Measurements from ENCODE around the gene PARN.

- TF ChIP-seq CTCF (IDR thresholded peaks at IDR 0.05 in 2 of 3, conservative IDR thresholded peaks at IDR 0.05 in 1 of 3; ENCODE audit: borderline replicate concordance in 1 of 3, insufficient read depth in 1 of 3, low read depth in 2 of 3, low read length in 2 of 3) (no peak), MAX (IDR thresholded peaks at IDR 0.05) (no peak), JUND (IDR thresholded peaks at IDR 0.05) (no peak), SP1 (IDR thresholded peaks at IDR 0.05; ENCODE audit: low read depth) (no peak), EZH2 (IDR thresholded peaks at IDR 0.05) (no peak), EGR1 (IDR thresholded peaks at IDR 0.05; ENCODE audit: low read depth) (no peak), TCF7L2 (IDR thresholded peaks at IDR 0.05; ENCODE audit: borderline replicate concordance, extremely low read depth, insufficient read depth, insufficient read length) (no peak), POLR2AphosphoS5 (IDR thresholded peaks at IDR 0.05; ENCODE audit: low read depth, low read length) (no peak), POLR2A (IDR thresholded peaks at IDR 0.05; ENCODE audit: borderline replicate concordance, extremely low read depth, insufficient read depth, insufficient read length) (no peak), SIN3A (IDR thresholded peaks at IDR 0.05; ENCODE audit: low read depth) (no peak), ELF1 (IDR thresholded peaks at IDR 0.05; ENCODE audit: borderline replicate concordance, low read depth) (no peak), CEBPB (IDR thresholded peaks at IDR 0.05; ENCODE audit: low read depth) (no peak)
These were observed 90.4 kb downstream of the PARN start for GRCh38 chr16:14539631-14540030.
